OCI-LY1 (cell line): ENCODE measurements around the gene TCERG1L.

ENCODE experiments used
- H2AFZ ChIP-seq: fragments of 200-600 bp; sonication (generic), shearing (Covaris generic); 2 replicates; pipeline ENCODE4 v1.6.0; 2014; ENCODE audit warnings: antibody characterized with exemption, mild to moderate bottlenecking, low read length
- H3F3A ChIP-seq: fragments of 200-600 bp; sonication (generic), shearing (Covaris generic); 2 replicates; pipeline ENCODE4 v1.6.0; 2014; ENCODE audit warnings: mild to moderate bottlenecking, antibody characterized with exemption, low read length, moderate library complexity; ENCODE audit not compliant: insufficient read depth
- H3K27ac ChIP-seq: fragments of 200-600 bp; sonication (generic); 2 replicates; pipeline ENCODE4 v1.5.1; 2014; ENCODE audit warnings: low read length, mixed run types, mild to moderate bottlenecking, low read depth; ENCODE audit not compliant: poor library complexity, severe bottlenecking
- H3K27me3 ChIP-seq: fragments of 200-600 bp; sonication (generic); 2 replicates; pipeline ENCODE4 v1.6.0; 2014; ENCODE audit warnings: antibody characterized with exemption, mild to moderate bottlenecking, low read length, moderate library complexity; ENCODE audit not compliant: insufficient read depth
- H3K36me3 ChIP-seq: fragments of 200-600 bp; sonication (generic); 2 replicates; pipeline ENCODE4 v1.6.1; 2014; ENCODE audit warnings: mild to moderate bottlenecking, antibody characterized with exemption, low read length, moderate library complexity, mixed read lengths; ENCODE audit not compliant: insufficient read depth
- H3K4me1 ChIP-seq: fragments of 200-600 bp; sonication (generic); 2 replicates; pipeline ENCODE4 v1.5.1; 2014; ENCODE audit warnings: mild to moderate bottlenecking, low read length, moderate library complexity; ENCODE audit not compliant: insufficient read depth, severe bottlenecking
- H3K4me2 ChIP-seq: fragments of 200-600 bp; sonication (generic), shearing (Covaris generic); 2 replicates; pipeline ENCODE4 v1.6.1; 2014; ENCODE audit warnings: low read length
- H3K4me3 ChIP-seq: fragments of 200-600 bp; sonication (generic); 2 replicates; pipeline ENCODE4 v1.5.1; 2014; ENCODE audit warnings: low read length, low read depth, mild to moderate bottlenecking, mixed read lengths; ENCODE audit not compliant: poor library complexity, severe bottlenecking
- H3K79me2 ChIP-seq: fragments of 200-600 bp; shearing (Covaris generic); 2 replicates; pipeline ENCODE4 v1.6.1; 2016; ENCODE audit warnings: mixed run types, low read length, mixed read lengths; ENCODE audit not compliant: insufficient read depth
- H3K9ac ChIP-seq: fragments of 200-600 bp; sonication (generic), shearing (Covaris generic); 2 replicates; pipeline ENCODE4 v1.6.1; 2014; ENCODE audit warnings: mild to moderate bottlenecking, low read length, mixed read lengths
- H3K9me2 ChIP-seq: fragments of 200-600 bp; sonication (generic), shearing (Covaris generic); 2 replicates; pipeline ENCODE4 v1.6.1; 2014; ENCODE audit warnings: low read depth, mild to moderate bottlenecking, low read length, mixed read lengths
- H3K9me3 ChIP-seq: fragments of 200-600 bp; shearing (Covaris generic); 2 replicates; pipeline ENCODE4 v1.6.1; 2014; ENCODE audit warnings: low read length, mixed read lengths
- H4K20me1 ChIP-seq: fragments of 200-600 bp; sonication (generic), shearing (Covaris generic); 2 replicates; pipeline ENCODE4 v1.6.0; 2016; ENCODE audit warnings: mild to moderate bottlenecking, low read length; ENCODE audit not compliant: insufficient read depth
- CTCF ChIP-seq: fragments of 200-600 bp; sonication (generic), shearing (Covaris generic); IDR thresholded peaks from 2 replicates; pipeline ENCODE4 v1.5.1; 2017; ENCODE audit warnings: mild to moderate bottlenecking, antibody characterized with exemption, low read length, moderate library complexity, mixed read lengths
- EZH2 ChIP-seq: fragments of 200-600 bp; sonication (generic), shearing (Covaris generic); IDR thresholded peaks from 2 replicates; pipeline ENCODE4 v1.8.0; 2017; ENCODE audit warnings: borderline replicate concordance, mixed run types, mild to moderate bottlenecking, antibody characterized with exemption, low read length, moderate library complexity, mixed read lengths

Gene TCERG1L

DNA sequence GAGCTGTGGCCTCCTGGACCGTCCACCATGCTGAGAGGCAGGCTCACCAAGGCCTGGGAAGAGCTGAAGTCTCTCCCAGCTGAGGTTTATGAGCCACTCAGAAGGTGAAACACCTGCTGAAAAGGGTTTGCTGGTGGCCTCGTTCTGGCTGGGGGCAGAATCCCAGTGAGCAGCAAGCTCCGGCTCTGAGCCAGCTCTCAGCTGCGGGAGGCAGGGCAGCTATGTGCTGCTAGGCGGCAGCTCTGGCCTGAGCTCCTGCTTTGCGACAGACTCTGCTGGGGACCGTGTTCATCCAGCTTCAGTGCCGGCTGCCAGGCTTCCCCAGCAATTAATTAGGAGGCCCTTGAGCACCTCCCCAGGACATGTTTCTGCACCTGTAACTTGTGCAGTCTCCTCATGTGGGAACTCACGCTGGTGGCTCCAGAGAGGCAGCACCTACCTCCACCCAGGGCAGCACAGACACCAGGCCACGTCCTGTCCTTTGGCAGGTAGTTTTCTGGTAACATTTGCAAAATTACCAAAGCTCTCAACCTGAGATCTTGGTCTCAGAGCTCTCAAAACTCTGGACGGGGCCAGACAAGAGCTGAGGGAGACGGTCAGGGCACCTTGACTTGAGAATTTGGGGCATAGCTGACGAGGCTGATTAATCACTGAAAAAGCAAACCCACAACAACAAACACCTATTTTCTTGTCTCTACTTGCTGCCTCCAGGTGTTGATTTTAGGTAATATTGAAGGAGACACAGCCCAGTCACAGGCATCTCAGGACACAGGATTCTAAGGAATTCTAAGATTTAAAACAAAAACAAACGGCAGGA, 185.0 kb downstream of the TCERG1L start:
- no peaks in the 10 kb centered on the region for H3K36me3 ChIP-seq
- no peak overlapping the region for H3K9ac ChIP-seq
- no peaks in the 10 kb centered on the region for H3F3A ChIP-seq
- H4K20me1 ChIP-seq: no peaks in the 10 kb centered on the region
- H3K4me3 ChIP-seq: no peak overlapping the region
- H3K4me1 ChIP-seq: no peaks in the 10 kb centered on the region
- H3K9me2 ChIP-seq: no peaks in the 10 kb centered on the region
- no peak for TF ChIP-seq CTCF
- TF ChIP-seq EZH2: no peak
- H3K79me2 ChIP-seq: no peaks in the 10 kb centered on the region
- H3K4me2 ChIP-seq: no peak overlapping the region
- no peaks in the 10 kb centered on the region for H3K9me3 ChIP-seq
- no peak overlapping the region for H2AFZ ChIP-seq
- 0 out of 2 replicates have a peak, but pooled peaks cover 3% of the 10 kb centered on the region for H3K27me3 ChIP-seq
- no peak overlapping the region for H3K27ac ChIP-seq

DNA sequence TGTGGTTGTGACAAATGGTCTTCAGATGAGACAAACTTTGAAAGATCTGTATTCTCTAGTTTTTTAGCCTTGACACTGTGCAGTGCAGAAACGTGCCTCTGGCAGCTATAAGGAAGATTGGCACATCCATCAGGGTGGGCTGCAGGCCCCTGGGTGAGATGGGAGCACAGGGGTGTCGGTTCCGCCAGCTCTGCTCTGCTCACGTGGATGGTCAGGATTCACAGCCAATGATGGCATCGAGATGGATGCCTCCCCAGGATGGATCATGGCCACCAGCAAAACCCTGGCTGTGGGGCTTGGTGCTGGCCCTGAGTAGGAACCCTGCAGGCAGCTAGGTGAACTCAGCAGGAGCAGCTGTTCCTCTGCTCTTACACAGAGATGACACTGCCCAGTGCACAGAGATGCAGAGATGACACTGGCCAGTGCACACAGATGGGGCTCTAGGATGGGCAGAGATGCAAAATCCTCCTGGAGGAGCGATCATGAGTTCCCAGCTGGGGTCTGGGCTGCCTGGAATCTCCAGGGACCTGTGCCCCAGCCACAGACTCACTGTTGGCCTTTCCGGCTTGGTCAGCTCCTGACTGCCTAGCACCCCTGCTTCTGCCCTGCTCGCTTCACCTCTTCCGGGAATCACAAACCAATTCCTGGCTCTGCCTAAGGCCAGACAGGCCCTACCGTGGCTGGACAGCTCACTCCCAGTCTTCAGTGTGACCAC, 185.9 kb downstream of the TCERG1L start:
- no peak overlapping the region for H2AFZ ChIP-seq
- TF ChIP-seq EZH2: no peak
- TF ChIP-seq CTCF: no peak

DNA sequence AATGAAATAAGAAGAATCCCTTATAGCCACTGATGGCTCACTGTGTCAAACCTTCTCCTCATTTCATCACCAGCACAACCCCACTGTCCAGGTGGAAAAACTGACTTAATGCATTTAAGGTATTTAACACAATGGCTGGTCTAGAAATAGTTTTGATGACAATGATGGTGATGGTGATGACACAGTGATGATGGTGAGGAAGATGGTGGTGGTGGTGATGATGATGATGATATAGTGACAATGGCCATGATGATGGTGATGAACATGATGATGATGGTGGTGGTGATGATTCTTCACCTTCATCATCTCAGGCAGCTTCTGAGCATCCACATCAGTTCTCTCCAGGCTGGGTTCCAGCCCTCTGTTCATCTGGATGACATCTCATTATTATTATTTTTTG, 186.6 kb downstream of the TCERG1L start:
- Histone ChIP-seq H3K4me2 (no peak overlapping the region), H3K4me1 (no peaks in the 10 kb centered on the region), H3K27ac (no peak overlapping the region), H3F3A (no peaks in the 10 kb centered on the region), H3K4me3 (no peak overlapping the region), H3K9me3 (no peaks in the 10 kb centered on the region), H4K20me1 (no peaks in the 10 kb centered on the region), H2AFZ (no peak overlapping the region), H3K36me3 (no peaks in the 10 kb centered on the region), H3K79me2 (no peaks in the 10 kb centered on the region), H3K9me2 (no peaks in the 10 kb centered on the region), H3K9ac (no peak overlapping the region), H3K27me3 (0 out of 2 replicates have a peak, but pooled peaks cover 3% of the 10 kb centered on the region)
- TF ChIP-seq CTCF: no peak
- TF ChIP-seq EZH2: no peak

More for the DNA sequence above, 185.9 kb downstream of the TCERG1L start:
- Histone ChIP-seq H3F3A (no peaks in the 10 kb centered on the region), H3K4me1 (no peaks in the 10 kb centered on the region), H3K9ac (no peak overlapping the region), H3K36me3 (no peaks in the 10 kb centered on the region), H3K27me3 (0 out of 2 replicates have a peak, but pooled peaks cover 3% of the 10 kb centered on the region), H3K4me2 (no peak overlapping the region), H3K27ac (no peak overlapping the region), H3K79me2 (no peaks in the 10 kb centered on the region), H3K9me2 (no peaks in the 10 kb centered on the region), H3K9me3 (no peaks in the 10 kb centered on the region), H4K20me1 (no peaks in the 10 kb centered on the region), H3K4me3 (no peak overlapping the region)
